GM21576 (cell line): ENCODE results near the gene PIK3AP1.

Experiments used
- ATAC-seq: cut with Tn5 transposase; IDR thresholded peaks from one replicate; pipeline ENCODE4 v1.9.1; 2021; ENCODE audit warnings: mild to moderate bottlenecking, moderate library complexity; ENCODE audit not compliant: unreplicated experiment

The PIK3AP1 gene

DNA sequence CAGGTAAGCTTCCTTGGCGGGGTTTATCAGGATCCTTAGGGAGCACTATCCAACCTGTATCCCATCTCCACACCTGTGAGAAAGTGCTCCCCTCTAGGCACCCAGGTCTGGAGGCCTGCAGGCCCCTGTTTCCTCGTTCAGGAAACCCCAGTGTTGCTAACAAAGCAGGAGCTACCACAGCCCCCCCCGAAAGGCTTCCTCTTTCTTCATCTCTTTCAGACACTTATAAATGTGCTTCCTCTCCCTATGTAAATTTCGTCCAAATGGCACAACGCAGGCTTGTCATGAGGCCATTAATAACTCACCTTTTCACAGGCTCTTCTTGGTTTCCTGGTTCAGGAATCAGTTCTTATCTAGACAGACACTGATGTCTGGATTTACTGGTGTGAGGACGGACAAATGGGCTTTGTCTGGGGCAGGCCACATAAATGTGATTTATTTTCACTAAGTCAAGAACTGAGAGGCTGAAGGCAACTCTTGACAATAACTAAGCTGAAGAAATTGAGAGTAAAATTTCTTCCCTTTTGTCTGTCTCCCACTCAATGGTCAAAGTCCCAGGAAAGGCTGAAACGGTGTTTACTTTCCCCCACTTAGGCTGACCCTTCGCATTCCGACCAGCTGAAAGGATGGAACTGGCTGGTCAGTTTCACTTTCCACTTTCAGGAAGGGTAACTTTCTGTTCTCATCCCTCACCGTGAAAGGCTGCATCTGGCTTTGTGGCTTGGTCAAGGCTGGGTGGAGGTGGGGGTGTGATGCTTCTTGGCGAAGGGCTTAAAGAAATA lies 46.8 kb downstream of the PIK3AP1 start:
- peak; percentile 50 for ATAC-seq

DNA sequence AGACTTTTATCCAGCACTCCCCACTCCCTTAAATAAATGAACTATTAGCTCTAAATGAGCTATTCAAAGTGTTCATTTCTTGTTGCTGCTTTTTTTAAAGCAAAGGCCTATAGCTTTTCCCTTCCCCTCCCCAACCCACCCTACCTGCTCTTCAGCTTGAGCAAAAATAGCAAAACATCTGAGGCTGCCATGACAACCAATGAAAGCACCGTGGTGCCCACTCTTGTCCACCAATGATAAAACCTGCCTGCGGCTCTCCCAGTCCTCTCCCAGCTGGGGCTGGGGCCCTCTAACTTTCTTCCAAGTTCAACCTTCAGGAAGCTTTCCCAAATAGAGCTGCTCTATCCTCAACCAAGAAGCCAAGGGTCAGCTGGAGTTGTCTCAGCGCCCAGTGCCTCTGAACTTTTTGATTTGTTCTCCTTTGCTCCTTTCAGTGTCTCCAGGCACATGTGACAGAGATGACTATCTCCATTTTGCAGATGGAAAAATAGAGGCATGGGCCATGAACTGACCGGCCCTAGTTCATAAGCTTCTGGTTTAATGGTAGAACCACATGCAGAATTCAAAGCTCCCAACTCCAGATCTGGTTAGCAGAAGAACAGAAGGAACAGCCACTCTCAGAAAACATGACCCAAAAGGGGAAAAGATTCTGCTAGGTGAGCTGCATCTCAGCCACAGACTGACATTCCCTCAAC lies 47.7 kb downstream of the PIK3AP1 start:
- no peak for ATAC-seq

DNA sequence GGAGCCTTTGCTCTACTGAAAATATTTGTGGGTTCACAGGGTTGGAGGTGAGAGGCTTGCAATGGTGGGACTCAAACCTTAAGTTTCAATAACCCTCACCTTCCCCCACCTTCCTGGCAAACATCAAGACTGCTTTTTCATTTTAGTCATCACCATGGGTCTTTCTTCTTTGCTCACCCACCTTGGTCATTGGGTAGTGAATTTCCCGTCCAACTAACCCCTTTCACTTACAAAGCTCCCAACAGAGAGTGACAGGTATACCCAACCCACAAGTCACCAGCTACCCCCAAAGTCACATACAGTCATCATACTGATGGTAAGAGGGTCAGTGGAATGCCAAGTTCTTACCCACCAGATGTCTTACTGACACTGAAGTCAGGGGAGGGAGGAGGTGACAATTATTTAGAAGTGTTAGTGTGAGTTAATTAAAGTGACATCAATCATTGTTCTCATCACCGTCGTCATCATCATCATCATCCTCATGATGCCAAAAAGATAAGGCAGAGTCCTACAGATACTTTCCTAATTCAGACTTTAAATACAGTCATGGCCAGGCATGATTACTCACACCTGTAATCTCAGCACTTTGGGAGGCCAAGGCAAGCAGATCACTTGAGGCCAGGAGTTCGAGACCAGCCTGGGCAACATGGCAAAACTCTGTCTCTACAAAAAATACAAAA lies 49.0 kb downstream of the PIK3AP1 start:
- no peak for ATAC-seq

DNA sequence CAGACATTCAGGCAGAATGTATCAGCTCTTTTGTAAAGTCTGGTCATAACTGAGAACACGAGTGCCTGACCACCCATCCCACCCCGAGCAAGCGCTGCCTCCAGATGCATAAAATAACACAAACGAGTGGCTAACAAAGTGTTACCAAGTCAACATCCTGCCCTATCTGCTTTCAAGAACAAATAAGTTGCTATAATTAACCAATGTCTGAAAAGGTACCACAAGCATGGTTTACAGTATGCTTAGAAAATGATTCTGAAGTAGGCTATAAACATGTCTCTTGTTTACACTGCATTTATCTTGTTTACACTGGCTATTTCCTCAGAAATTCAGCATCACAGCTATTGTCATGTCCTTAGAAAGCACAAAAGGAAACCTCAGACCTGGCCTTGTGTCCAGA lies 49.5 kb downstream of the PIK3AP1 start:
- ATAC-seq, result no peak

DNA sequence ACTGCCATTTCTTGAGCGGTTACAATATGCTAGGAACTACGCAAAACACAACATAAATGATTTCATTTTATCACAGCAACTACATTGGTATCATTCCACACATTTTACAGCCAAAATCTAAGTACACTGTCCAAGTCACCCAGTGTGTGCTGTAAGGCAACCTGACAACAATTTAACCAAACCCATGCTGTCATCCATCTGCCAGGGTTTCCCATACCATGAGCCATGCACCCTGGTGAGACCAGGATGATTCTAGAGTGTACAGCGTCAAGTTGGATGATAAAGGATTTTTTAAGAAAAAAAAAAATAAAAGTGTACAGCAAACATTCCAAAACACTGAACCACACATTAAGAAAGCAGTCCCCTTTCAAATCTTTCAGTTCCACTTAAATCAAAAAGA lies 52.9 kb downstream of the PIK3AP1 start:
- no peak for ATAC-seq

DNA sequence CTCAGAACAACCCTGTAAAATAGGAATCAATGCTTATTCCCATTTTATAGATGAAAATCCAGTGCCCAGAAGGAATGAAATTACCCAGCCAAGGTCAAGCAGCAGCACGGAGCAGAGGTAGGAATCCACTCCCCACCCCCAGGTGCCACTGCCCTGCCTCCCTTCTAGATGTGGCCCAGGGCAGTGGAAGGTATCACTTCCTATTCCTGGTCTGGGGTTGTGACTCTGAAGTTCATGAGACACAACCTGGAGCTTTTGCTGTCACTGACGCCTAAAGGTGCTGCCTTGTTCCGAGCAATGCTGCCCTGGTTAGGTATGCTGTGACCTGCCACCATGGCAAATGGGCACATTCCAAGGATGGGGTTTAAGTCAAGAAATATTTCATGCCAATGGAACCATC lies 53.6 kb downstream of the PIK3AP1 start:
- peak; percentile 54 for ATAC-seq

DNA sequence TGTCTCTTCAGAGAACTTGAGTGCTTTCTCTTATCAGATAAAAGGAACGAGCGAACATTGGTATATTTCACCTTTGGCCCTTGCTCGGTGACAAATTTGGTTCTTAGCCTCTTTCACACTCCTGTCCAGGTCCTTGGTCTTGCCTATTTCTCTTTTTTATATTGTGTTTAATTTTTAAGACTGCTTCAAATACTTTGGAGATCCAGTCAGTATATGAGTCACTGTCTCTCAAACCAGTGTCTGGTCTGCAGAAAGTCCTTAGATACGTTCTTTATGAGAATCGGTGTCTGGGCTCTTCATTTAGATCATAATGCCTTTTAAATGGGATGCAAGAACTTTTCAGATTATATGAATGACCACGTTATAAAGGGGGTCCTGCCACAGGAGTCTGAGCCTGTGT lies 55.0 kb downstream of the PIK3AP1 start:
- ATAC-seq, result no peak

DNA sequence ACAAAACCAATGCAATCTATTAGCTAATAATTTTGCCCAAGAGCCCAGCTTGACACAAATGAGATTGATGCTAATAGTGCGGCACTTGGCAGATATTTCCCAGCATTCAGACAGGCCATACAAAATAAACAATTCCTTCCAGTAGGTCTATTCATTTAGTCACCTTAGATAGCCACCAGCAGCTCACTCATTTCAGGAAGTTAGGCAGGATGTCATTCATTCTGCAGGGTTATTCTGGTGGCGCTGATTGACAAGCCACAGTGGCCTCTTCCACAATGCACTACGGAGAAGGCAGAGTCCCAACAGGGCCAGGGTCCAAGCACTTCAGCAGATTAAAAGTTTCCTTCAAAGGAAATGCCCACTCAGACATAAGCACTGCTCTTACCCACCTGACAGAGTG lies 55.8 kb downstream of the PIK3AP1 start:
- no peak for ATAC-seq

DNA sequence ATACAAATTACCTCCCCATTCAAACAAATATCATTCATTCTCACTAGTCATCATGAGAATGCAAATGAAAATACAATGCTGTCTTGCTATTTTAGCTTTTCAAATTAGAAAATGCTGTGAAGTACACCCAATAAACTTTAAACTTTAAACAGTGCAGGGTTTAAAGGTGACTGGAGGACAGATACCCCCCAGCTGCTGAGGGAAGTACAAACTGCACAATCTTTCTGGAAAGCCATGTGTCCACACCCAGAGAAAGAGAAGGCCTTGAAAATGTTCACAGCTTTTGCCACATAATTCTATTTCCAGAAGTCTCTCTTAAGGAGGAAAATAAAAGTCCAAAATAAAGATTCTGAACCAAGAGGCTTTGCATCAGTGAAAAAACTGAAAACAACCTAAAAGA lies 56.5 kb downstream of the PIK3AP1 start:
- ATAC-seq, result no peak

DNA sequence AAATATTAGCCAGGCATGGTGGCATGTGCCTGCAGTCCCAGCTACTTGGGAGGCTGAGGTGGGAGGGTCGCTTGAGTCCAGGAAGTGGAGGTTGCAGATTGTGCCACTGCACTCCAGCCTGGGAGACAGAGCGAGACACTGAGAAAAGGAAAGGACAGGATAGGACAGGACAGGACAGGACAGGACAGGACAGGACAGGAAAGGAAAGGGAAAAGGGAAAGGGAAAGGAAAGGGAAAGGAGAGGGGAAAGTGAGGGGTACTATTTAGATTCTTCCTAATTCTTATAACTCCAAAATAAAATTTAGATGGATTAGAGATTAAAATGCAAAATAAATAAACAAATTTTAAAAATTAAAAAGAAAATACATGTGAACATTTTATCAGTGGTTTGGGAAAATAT lies 58.7 kb downstream of the PIK3AP1 start:
- ATAC-seq, result no peak

DNA sequence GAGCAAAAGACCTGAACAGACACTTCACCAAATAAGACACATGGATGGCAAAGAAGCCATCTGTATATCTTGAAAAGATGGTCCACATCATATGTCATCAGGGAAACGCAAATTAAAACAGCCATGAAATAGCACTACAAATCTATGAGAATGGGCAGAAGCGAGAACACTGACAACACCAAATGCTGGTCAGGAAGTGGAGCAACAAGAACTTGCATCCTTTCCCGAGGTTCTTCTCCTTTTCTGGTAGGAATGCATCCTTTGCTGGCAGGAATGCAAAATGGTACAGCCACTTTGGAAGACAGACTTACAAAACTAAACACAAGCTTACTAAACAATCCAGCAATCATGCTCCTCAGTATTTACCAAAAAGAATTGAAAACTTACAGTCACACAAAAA lies 60.0 kb downstream of the PIK3AP1 start:
- ATAC-seq, result no peak

DNA sequence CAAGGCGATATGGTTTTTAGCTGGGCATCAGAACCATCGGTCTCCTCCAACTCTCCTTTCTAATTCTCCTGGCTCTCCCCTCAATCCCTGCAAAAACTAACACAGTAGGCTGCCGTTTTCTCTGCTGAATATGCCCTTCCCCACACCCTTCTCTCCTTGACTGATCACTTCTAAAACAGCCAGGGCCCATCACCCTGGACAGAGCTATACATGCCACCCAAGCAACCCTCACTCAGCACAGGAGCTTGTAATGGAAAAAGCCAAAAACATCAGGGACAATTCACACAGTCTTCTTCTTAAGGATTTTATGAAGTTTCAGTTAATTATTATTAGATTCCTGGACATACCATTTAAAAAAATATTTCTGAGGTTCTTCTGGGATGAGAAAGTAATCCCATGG lies 61.5 kb downstream of the PIK3AP1 start:
- ATAC-seq, result no peak

DNA sequence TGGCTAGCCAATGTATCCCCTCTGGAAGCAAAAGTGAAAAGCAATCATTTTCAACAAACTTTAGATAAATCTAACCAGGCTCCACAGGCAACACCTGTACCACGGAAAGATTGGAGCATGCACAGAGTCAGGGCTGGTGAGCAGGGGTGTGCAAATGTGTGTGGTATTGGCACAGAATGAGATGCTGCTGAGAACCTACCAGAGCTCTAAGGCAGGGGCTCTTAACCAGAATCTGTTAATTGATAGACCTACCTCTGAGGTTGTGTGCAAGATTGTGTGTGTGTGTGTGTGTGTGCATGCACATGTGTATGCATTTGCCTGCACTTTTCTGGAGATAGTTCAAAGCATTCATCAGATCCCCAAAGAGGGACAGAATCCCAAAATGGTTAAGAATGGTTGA lies 62.9 kb downstream of the PIK3AP1 start:
- no peak for ATAC-seq

DNA sequence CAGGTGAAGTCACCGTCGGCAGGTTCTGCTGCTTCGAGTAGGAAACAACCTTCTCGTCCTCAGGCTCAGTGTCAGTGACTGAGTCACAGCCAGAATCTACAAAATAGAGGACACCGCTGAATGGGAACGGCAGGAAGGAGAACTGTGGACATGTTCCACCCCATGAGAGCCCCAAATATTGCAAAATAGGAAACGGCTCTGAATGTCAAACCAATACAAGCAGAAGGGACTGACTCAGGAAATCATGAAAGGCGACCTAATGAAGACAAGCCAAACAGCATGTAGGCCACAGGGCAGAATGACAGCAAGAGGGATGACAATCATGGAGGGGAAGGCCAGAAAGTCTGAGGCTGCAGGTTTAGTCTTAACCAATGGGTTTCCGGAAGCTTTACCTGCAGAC lies 63.5 kb downstream of the PIK3AP1 start:
- no peak for ATAC-seq

DNA sequence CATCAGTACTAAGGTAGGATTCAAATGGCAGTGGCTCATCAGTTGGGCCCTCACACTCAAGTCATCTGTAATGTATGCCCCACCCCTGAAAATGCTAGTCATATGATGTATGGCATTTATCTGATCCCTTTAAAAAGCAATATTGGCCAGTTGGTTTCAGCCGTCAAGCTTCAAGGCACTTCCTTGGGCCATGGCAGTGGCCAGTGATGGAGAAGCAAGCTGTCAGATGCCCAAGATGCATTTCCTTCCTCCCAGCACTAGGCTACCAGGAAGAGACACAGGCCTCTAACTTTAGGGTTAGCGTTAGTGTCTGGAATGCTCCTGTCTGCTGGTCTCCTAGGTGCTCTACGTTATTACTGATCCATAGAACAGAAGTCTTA lies 64.1 kb downstream of the PIK3AP1 start:
- no peak for ATAC-seq

DNA sequence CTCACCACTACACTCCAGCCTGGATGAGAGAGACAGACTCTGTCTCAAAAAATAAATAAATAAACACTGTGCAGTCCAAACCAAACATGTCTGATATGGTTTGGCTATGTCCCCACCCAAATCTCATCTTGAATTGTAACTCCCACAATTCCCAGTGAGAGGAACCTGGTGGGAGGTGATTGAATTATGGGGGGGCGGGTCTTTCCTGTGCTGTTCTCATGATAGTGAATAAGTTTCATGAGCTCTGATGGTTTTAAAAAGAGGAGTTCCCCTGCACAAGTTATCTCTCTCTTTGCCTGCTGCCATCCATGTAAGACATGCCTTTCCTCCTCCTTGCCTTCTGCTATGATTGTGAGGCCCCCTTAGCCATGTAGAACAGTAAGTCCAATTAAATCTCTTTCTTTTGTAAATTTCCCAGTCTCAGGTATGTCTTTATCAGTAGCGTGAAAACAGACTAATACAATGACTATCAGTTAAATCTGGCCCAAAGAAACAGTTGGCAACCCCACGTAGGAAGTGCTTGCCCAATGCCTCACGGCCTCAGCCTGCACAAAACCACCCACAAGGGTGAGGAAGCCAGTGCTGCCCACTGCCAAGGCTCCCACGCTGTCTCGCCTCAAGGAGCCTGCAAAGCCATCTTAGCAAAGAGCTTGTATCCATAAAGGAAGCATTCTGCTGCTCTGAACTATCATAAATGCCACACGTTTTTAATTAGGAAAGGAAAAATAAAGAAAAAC lies 64.7 kb downstream of the PIK3AP1 start:
- ATAC-seq, result no peak

DNA sequence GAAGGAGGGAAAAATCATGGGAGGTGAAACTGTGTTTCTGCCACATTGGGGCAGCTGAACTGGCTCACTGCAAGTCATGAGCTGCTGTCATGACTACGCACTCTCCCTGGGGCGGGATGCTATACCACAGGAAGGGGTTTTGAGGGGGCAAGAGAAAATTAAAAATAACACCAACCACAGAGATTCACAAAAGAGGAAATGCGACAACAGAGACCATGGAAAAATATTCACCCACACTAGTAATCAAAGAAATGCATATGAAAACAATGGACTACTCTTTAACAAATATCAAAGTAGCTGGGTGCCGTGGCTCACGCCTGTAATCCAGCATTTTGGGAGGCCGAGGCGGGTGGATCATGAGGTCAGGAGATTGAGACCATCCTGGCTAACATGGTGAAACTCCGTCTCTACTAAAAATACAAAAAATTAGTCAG lies 68.3 kb downstream of the PIK3AP1 start:
- peak; percentile 59 for ATAC-seq

DNA sequence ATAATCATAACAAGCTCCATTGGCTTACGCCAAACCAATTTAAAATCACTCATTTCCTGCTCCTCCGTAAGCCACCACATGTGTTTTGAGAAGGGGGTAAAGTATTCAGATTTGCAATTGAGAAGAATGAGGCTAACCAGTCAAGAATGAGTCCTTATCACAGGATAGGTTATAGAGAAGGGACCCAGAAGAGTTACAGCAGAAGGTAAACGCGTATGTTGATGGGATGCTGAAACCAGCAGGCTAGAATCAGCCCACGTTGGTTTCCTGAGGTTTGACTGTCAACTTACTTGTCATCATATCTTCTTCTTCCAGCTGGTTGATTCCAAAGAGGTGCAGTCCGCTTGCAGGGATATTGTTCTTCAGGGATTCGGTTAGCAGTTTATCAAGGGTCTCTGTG lies 69.4 kb downstream of the PIK3AP1 start:
- ATAC-seq, result no peak

DNA sequence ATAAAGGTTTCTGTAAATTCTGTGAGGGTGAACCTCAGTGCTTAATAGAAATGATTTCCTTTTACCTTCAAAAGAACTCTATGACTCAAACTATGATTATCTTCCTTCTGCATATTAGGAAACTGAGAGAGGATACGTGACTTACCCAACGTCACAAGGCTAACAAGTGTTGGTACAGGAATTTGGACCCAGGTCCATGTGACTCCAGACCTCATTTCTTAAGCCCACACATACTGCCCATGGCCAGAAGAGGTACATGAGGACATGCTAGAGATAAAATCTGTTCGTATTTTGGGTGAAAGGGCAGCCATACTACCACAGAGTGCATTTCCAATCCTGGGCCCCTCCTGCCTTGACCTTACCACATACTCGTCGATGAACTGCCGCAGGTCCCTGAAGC lies 72.0 kb downstream of the PIK3AP1 start:
- ATAC-seq, result no peak

DNA sequence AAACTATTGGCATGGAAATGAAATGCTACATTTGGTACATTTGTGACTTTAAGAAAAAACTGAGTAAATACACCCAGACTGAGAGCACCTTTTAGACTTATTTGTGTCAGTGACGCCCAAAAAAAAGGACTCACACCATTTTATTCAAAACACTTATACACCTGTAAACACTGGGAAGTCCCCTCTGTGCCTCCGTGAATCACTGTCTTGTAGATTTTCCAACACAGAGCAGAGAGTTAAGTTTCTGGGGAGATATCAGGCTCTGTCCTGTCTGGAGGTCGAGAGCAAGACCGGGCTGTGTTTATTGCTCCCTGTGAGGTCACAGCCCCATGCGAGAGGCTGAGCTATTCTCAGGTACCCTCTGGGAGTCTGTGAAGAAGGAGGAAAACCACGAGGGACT lies 72.8 kb downstream of the PIK3AP1 start:
- ATAC-seq, result no peak

DNA sequence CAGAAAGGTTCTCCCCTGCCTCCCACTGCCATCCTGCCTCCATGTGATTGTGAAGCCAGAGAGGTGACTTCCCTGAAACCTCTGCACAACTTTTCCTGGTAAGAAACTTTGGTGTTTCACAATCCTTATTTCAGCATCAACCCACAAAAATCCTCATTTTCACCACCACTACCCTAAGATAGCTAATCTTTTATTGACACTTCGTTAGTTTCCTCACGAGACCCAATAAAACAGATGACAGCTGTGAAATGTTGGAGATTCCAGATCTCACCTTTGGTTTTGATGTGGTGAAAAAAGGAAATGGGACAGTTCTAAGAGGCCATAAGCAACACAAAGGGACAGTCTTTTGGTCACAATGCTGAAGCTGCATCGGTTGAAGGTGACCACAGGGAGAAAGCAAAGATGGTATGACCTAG lies 73.6 kb downstream of the PIK3AP1 start:
- no peak for ATAC-seq
